Endothelial cell of umbilical vein (primary cell): ENCODE results near the gene GTSE1. TPM values are rescaled to one million over a fixed set of nuclear protein-coding genes. Genes with fewer than 3 reads are reported as not detected.

Source experiments
- BruUV-seq: library from RNA; stranded (reverse); fragments of 400-500 nt; replicated peaks from 2 replicates; lab custom pipeline; 2021; lab: Mats Ljungman, UMichigan
- CTCF ChIA-PET: fragments of 300-600, 350-600 bp; sonication (Branson Sonifier 250); formaldehyde crosslinking; loops from one replicate; lab custom pipeline; 2021; ENCODE audit warnings: antibody characterized with exemption, inconsistent platforms; lab: Charles Lee
- POLR2A ChIA-PET: fragments of 300-600, 350-600 bp; sonication (Branson Sonifier 250); formaldehyde crosslinking; loops from one replicate; lab custom pipeline; 2021; ENCODE audit warnings: antibody characterized with exemption, inconsistent platforms; lab: Charles Lee
- DNase-seq: peaks from one replicate; pipeline ENCODE4 v3.0.0-alpha.2; 2011; ENCODE audit warnings: low read depth, low spot score
- FAIRE-seq: peaks from 2 replicates; lab custom pipeline; 2011; peaks lifted over from hg19 to GRCh38; lab: Jason Lieb, UNC
- H2AFZ ChIP-seq: 2 replicates; pipeline ENCODE4 v1.6.0; 2012; ENCODE audit warnings: low read depth, low read length, control low read depth, inconsistent platforms
- H3K27ac ChIP-seq: 2 replicates; pipeline ENCODE4 v1.5.1; 2011; ENCODE audit warnings: low read depth, mild to moderate bottlenecking, control low read depth, low read length, moderate library complexity; ENCODE audit not compliant: insufficient read depth
- H3K27me3 ChIP-seq, 2 experiments: 2 replicates each; pipeline versions ENCODE4 v1.6.0 to v1.6.1; 2011; ENCODE audit warnings: low read length in 2 of 2, mixed read lengths in 1 of 2; ENCODE audit not compliant: control insufficient read depth in 2 of 2, insufficient read depth in 2 of 2
- H3K36me3 ChIP-seq, 2 experiments: 2 replicates in 1 of 2; 3 replicates in 1 of 2; pipeline ENCODE4 v1.5.1; 2011; ENCODE audit warnings: low read length in 2 of 2, mild to moderate bottlenecking in 1 of 2, moderate library complexity in 1 of 2; ENCODE audit not compliant: control insufficient read depth in 2 of 2, insufficient read depth in 2 of 2; ENCODE audit errors: extremely low read depth in 1 of 2
- H3K4me1 ChIP-seq: 3 replicates; pipeline ENCODE4 v1.5.1; 2011; ENCODE audit warnings: mild to moderate bottlenecking, low read length; ENCODE audit not compliant: control insufficient read depth, insufficient read depth; ENCODE audit errors: extremely low read depth
- H3K4me2 ChIP-seq: 2 replicates; pipeline ENCODE4 v1.6.1; 2011; ENCODE audit warnings: low read length, control low read depth, mixed read lengths; ENCODE audit not compliant: insufficient read depth
- H3K4me3 ChIP-seq, 3 experiments: fragments of 200-600 bp in 1 of 3; sonication (generic), shearing (Covaris generic) in 1 of 3; replicated peaks in 1 of 3; 2 replicates each; pipeline ENCODE4 v1.5.1; 2011 to 2016; ENCODE audit warnings: control low read depth in 3 of 3, low read length in 3 of 3, mild to moderate bottlenecking in 2 of 3, inconsistent platforms in 1 of 3, low read depth in 1 of 3, moderate library complexity in 1 of 3; ENCODE audit not compliant: insufficient read depth in 1 of 3
- H3K79me2 ChIP-seq: 2 replicates; pipeline ENCODE4 v1.6.0; 2012; ENCODE audit warnings: low read length, inconsistent platforms; ENCODE audit not compliant: control insufficient read depth, insufficient read depth
- H3K9ac ChIP-seq: replicated peaks from 2 replicates; pipeline ENCODE3; 2011; ENCODE audit warnings: low read length, control low read depth; ENCODE audit not compliant: insufficient read depth; ENCODE audit errors: extremely low read depth
- H3K9me1 ChIP-seq: replicated peaks from 3 replicates; pipeline ENCODE4 v1.6.0; 2011; ENCODE audit warnings: mild to moderate bottlenecking, low read length; ENCODE audit not compliant: control insufficient read depth, insufficient read depth; ENCODE audit errors: extremely low read depth
- H3K9me3 ChIP-seq: replicated peaks from 2 replicates; pipeline ENCODE4 v1.5.1; 2012; ENCODE audit warnings: low read length, inconsistent platforms; ENCODE audit not compliant: control insufficient read depth, insufficient read depth
- H4K20me1 ChIP-seq: replicated peaks from 2 replicates; pipeline ENCODE3; 2011; ENCODE audit warnings: mild to moderate bottlenecking, low read length; ENCODE audit not compliant: control insufficient read depth, insufficient read depth; ENCODE audit errors: extremely low read depth
- EZH2 ChIP-seq: IDR thresholded peaks from 2 replicates; pipeline ENCODE4 v1.6.1; 2012; ENCODE audit warnings: borderline replicate concordance, low read depth, mild to moderate bottlenecking, moderate library complexity, low read length, inconsistent platforms; ENCODE audit not compliant: severe bottlenecking
- FOS ChIP-seq: IDR thresholded peaks from 2 replicates; pipeline ENCODE4 v1.6.1; 2011; ENCODE audit warnings: mild to moderate bottlenecking, low read length, moderate library complexity, borderline replicate concordance; ENCODE audit not compliant: insufficient read depth
- GATA2 ChIP-seq: IDR thresholded peaks from 2 replicates; pipeline ENCODE4 v1.7.0; 2011; ENCODE audit warnings: low read depth, mild to moderate bottlenecking, moderate library complexity, mixed read lengths, low read length; ENCODE audit not compliant: insufficient read length, insufficient read depth
- JUN ChIP-seq: IDR thresholded peaks from 2 replicates; pipeline ENCODE4 v1.6.1; 2011; ENCODE audit warnings: borderline replicate concordance, low read depth; ENCODE audit not compliant: insufficient read length, insufficient read depth
- MAX ChIP-seq: IDR thresholded peaks from 2 replicates; pipeline ENCODE4 v1.6.1; 2011; ENCODE audit not compliant: insufficient read depth, insufficient read length
- MYC ChIP-seq: IDR thresholded peaks from one replicate; pipeline ENCODE4 v1.6.1; 2011; ENCODE audit warnings: mild to moderate bottlenecking, low read depth, low read length
- POLR2A ChIP-seq: IDR thresholded peaks from 2 replicates; pipeline ENCODE4 v1.6.1; 2012; ENCODE audit warnings: low read depth, mild to moderate bottlenecking, control low read depth, low read length
- POLR2AphosphoS5 ChIP-seq: IDR thresholded peaks from 2 replicates; pipeline ENCODE4 v1.6.1; 2012; ENCODE audit warnings: low read depth, mild to moderate bottlenecking, control low read depth, low read length, moderate library complexity; ENCODE audit not compliant: insufficient read depth
- dilution Hi-C: fragments of 300-500 bp; cut with MboI; formaldehyde crosslinking; loops from one replicate; pipeline ENCODE4 v1.15.0; 2019; ENCODE audit warnings: low sequenced_read_pairs; ENCODE audit not compliant: extremely low pct_ligation_motif_present
- intact Hi-C: fragments of 100-400 bp; cut with micrococcal nuclease; formaldehyde crosslinking; loops from one replicate; pipeline ENCODE4 v1.10.0; 2022
- polyA plus RNA-seq, 4 experiments: library from polyadenylated mRNA; depleted of rRNA in 3 of 4; stranded (reverse) in 3 of 4; unstranded in 1 of 4; fragments of >200 nt; gene quantifications; 2 replicates each; pipeline versions ENCODE4 v1.2.1 to v1.2.3, GENCODE V29; 2011 to 2012; ENCODE audit warnings: missing spikeins in 1 of 4
- total RNA-seq: library from RNA; stranded (reverse); gene quantifications from 2 replicates; pipeline ENCODE4 v1.2.3, GENCODE V29; 2021
- TF ChIP-seq, protein P1 (sequence below), 2 donors: IDR thresholded peaks; 1 replicate in 1 of 2; 2 replicates in 1 of 2; pipeline ENCODE4 v1.5.1; 2011; ENCODE audit warnings: low read length in 2 of 2, mild to moderate bottlenecking in 2 of 2, moderate library complexity in 2 of 2, control low read depth in 1 of 2, inconsistent platforms in 1 of 2, low read depth in 1 of 2; ENCODE audit not compliant: insufficient read depth in 1 of 2; ENCODE audit errors: extremely low read depth in 1 of 2

GTSE1 gene
- total and polyA plus RNA-seq, 2 donors (not counting 3 experiments of a cell fraction or from before 2014, with no cell fraction given), result 25.9 to 57.2 TPM

DNA sequence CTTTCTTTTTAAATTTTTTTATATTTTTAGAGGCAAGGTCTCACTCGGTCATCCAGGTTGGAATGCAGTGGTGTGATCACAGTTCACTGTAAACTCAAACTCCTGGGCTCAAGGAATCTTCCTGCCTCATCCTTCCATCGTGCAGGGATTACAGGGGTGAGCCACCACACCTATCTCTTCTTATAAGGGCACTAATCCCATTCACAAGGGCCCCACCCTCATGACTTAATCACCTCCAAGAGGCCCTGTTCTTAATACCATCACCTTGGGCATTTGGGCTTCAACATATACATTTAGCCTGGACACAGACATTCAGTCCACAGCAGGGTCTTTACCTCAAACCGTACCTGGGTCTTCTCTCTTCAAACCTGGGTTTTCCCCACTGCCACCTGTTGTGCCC lies 4.5 kb upstream of the GTSE1 start:
- FAIRE-seq, result no peak

DNA sequence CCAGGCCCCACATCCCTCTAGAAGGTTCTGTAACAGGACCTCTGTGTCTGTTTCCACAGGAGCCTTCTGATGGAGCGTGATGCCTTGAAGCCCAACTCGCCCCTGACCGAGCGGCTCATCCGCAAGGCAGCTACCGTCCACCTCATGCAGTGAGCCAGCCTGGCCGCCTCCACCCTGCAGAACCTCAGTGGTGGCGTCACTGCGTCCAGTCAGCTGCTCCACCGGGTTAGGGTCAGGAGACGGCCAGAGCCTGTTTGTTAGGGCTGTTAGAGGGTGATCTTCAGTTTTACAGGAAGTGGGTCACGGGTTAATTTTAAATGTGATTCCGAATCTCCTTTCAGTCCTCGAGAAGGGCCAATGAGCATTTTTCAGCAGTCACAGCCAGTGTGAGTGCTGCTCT lies 3.9 kb upstream of the GTSE1 start:
- no peak overlapping the region for H3K27ac ChIP-seq
- intact Hi-C loops (no loop called here), dilution Hi-C loops (no loop called here)
- peaks cover 0 to 8% of the 10 kb centered on the region in 2 experiments for H3K36me3 ChIP-seq
- TF ChIP-seq MYC, result no peak
- no peak for TF ChIP-seq POLR2A
- TF ChIP-seq POLR2AphosphoS5, result no peak
- no peak for TF ChIP-seq EZH2
- TF ChIP-seq, protein P1, sequence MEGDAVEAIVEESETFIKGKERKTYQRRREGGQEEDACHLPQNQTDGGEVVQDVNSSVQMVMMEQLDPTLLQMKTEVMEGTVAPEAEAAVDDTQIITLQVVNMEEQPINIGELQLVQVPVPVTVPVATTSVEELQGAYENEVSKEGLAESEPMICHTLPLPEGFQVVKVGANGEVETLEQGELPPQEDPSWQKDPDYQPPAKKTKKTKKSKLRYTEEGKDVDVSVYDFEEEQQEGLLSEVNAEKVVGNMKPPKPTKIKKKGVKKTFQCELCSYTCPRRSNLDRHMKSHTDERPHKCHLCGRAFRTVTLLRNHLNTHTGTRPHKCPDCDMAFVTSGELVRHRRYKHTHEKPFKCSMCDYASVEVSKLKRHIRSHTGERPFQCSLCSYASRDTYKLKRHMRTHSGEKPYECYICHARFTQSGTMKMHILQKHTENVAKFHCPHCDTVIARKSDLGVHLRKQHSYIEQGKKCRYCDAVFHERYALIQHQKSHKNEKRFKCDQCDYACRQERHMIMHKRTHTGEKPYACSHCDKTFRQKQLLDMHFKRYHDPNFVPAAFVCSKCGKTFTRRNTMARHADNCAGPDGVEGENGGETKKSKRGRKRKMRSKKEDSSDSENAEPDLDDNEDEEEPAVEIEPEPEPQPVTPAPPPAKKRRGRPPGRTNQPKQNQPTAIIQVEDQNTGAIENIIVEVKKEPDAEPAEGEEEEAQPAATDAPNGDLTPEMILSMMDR (IDR thresholded peaks at IDR 0.05; ENCODE audit: extremely low read depth in 1 of 2, insufficient read depth in 1 of 2, low read depth in 1 of 2, low read length in 2 of 2), result no peak
- TF ChIP-seq FOS, result no peak
- TF ChIP-seq JUN, result no peak
- no peak for TF ChIP-seq MAX
- no peak for TF ChIP-seq GATA2
- no TSS peak for BruUV-seq
- H3K4me1 ChIP-seq, result peaks cover 17% of the 10 kb centered on the region
- no peak overlapping the region for H3K9ac ChIP-seq
- no peak overlapping the region for H2AFZ ChIP-seq
- CTCF ChIA-PET, result no interaction called here
- no peaks in the 10 kb centered on the region for H3K27me3 ChIP-seq
- H3K9me3 ChIP-seq, result no peaks in the 10 kb centered on the region
- no peak overlapping the region for H3K4me2 ChIP-seq
- POLR2A ChIA-PET, result no interaction called here
- H4K20me1 ChIP-seq, result no peaks in the 10 kb centered on the region
- no peak overlapping the region for H3K4me3 ChIP-seq
- no peaks in the 10 kb centered on the region for H3K9me1 ChIP-seq
- H3K79me2 ChIP-seq, result peaks cover 8% of the 10 kb centered on the region
- DNase-seq, result no peak
- no peak for FAIRE-seq

More for the DNA sequence above, 4.5 kb upstream of the GTSE1 start:
- no peak overlapping the region for H3K27ac ChIP-seq
- dilution Hi-C loops (no loop called here), intact Hi-C loops (no loop called here)
- H3K4me2 ChIP-seq, result no peak overlapping the region
- POLR2A ChIA-PET, result no interaction called here
- H4K20me1 ChIP-seq, result no peaks in the 10 kb centered on the region
- no peak overlapping the region for H3K9ac ChIP-seq
- H3K9me1 ChIP-seq, result no peaks in the 10 kb centered on the region
- H3K9me3 ChIP-seq, result no peaks in the 10 kb centered on the region
- H3K4me1 ChIP-seq, result peaks cover 23% of the 10 kb centered on the region
- H2AFZ ChIP-seq, result no peak overlapping the region
- no peak for DNase-seq
- no TSS peak for BruUV-seq
- TF ChIP-seq JUN (no peak), MYC (no peak), EZH2 (no peak), POLR2AphosphoS5 (no peak), MAX (no peak), FOS (no peak), GATA2 (no peak)
- peaks cover 3% of the 10 kb centered on the region for H3K79me2 ChIP-seq
- CTCF ChIA-PET, result no interaction called here
- no peaks in the 10 kb centered on the region for H3K27me3 ChIP-seq
- no peak overlapping the region for H3K4me3 ChIP-seq
- peaks cover 0 to 8% of the 10 kb centered on the region in 2 experiments for H3K36me3 ChIP-seq
